Hepatocyte (in vitro differentiated cells): ENCODE data around the gene PLXNB1. TPM values are rescaled to one million over a fixed set of nuclear protein-coding genes. Genes with fewer than 3 reads are reported as not detected.

Experiments used
- DNase-seq: peaks from one replicate; pipeline ENCODE4 v3.0.0-alpha.2; 2016; ENCODE audit warnings: low spot score
- H2AFZ ChIP-seq: fragments of 200-600 bp; sonication (generic); 2 replicates; pipeline ENCODE4 v1.6.0; 2016; ENCODE audit warnings: antibody characterized with exemption, mild to moderate bottlenecking
- H3K27ac ChIP-seq: fragments of 200-600 bp; sonication (generic); 2 replicates; pipeline ENCODE4 v1.5.1; 2016; ENCODE audit warnings: mild to moderate bottlenecking
- H3K27me3 ChIP-seq: fragments of 200-600 bp; sonication (generic); 2 replicates; pipeline ENCODE4 v1.6.1; 2016
- H3K36me3 ChIP-seq: fragments of 200-600 bp; sonication (generic); replicated peaks from 2 replicates; pipeline ENCODE4 v1.5.1; 2016; ENCODE audit warnings: low read depth; ENCODE audit not compliant: insufficient read depth
- H3K4me1 ChIP-seq: fragments of 200-600 bp; sonication (generic); 2 replicates; pipeline ENCODE4 v1.5.1; 2016; ENCODE audit warnings: mild to moderate bottlenecking, moderate library complexity; ENCODE audit not compliant: insufficient read depth
- H3K4me2 ChIP-seq: fragments of 200-600 bp; sonication (generic); 2 replicates; pipeline ENCODE4 v1.6.0; 2016
- H3K4me3 ChIP-seq: fragments of 200-600 bp; sonication (generic); 2 replicates; pipeline ENCODE4 v1.5.1; 2016; ENCODE audit warnings: mild to moderate bottlenecking
- H3K79me2 ChIP-seq: fragments of 200-600 bp; sonication (generic); 2 replicates; pipeline ENCODE4 v1.6.0; 2017; ENCODE audit warnings: mild to moderate bottlenecking
- H3K9me2 ChIP-seq: fragments of 200-600 bp; sonication (generic); replicated peaks from 2 replicates; pipeline ENCODE4 v1.6.0; 2017; ENCODE audit warnings: mild to moderate bottlenecking; ENCODE audit not compliant: insufficient read depth
- H3K9me3 ChIP-seq: fragments of 200-600 bp; sonication (generic); 2 replicates; pipeline ENCODE4 v1.5.1; 2016; ENCODE audit warnings: low read depth, mild to moderate bottlenecking
- H4K20me1 ChIP-seq: fragments of 200-600 bp; sonication (generic); 2 replicates; pipeline ENCODE4 v1.6.0; 2016; ENCODE audit warnings: mild to moderate bottlenecking; ENCODE audit not compliant: insufficient read depth, poor library complexity, severe bottlenecking
- CTCF ChIP-seq: fragments of 200-600 bp; sonication (generic); IDR thresholded peaks from 2 replicates; pipeline ENCODE4 v1.5.1; 2016; ENCODE audit warnings: antibody characterized with exemption, mild to moderate bottlenecking; ENCODE audit not compliant: poor library complexity
- EZH2 ChIP-seq: fragments of 200-600 bp; sonication (generic); IDR thresholded peaks from 2 replicates; pipeline ENCODE4 v1.6.1; 2016; ENCODE audit warnings: antibody characterized with exemption, mild to moderate bottlenecking, borderline replicate concordance
- EZH2phosphoT487 ChIP-seq: fragments of 200-600 bp; sonication (generic); IDR thresholded peaks from one replicate; pipeline ENCODE4 v1.6.1; 2018; ENCODE audit warnings: antibody characterized with exemption, mild to moderate bottlenecking, low read depth, moderate library complexity; ENCODE audit not compliant: unreplicated experiment, severe bottlenecking
- WGBS: methylation state at CpG from one replicate; pipeline ENCODE4 v1.1.6; 2016; ENCODE audit warnings: low lambda C conversion rate; ENCODE audit errors: missing lambda C conversion rate; 5-methylcytosine and 5-hydroxymethylcytosine counted together
- polyA plus RNA-seq: library from polyadenylated mRNA; unstranded; fragments of >200 nt; fragmentation: Nextera tagmentation; extraction: Ambion mirVana; gene quantifications from 2 replicates; pipeline ENCODE4 v1.2.1, GENCODE V29; 2016
- total RNA-seq: library from RNA; depleted of rRNA; stranded (reverse); fragments of >200 nt; gene quantifications from 2 replicates; pipeline ENCODE4 v1.2.3, GENCODE V29; 2014

Gene PLXNB1
- total and polyA plus RNA-seq, 2 experiments from 2014 or later, result 71.3 to 74.5 TPM

GRCh38 chr3:48411606-48412374, 18.1 kb downstream of the PLXNB1 start:
- no peaks in the 10 kb centered on the region for H3K36me3 ChIP-seq
- no peaks in the 10 kb centered on the region for H3K9me3 ChIP-seq
- H3K79me2 ChIP-seq, result no peaks in the 10 kb centered on the region
- no peak for TF ChIP-seq EZH2
- TF ChIP-seq EZH2phosphoT487, result no peak
- TF ChIP-seq CTCF, result no peak
- 94% methylated on average over 11 of the region's 11 CpGs for WGBS
- H3K4me2 ChIP-seq, result no peak overlapping the region
- H3K4me3 ChIP-seq, result no peak overlapping the region
- H3K27me3 ChIP-seq, result no peaks in the 10 kb centered on the region
- H3K4me1 ChIP-seq, result no peaks in the 10 kb centered on the region
- no peaks in the 10 kb centered on the region for H3K9me2 ChIP-seq
- H3K27ac ChIP-seq, result no peak overlapping the region
- DNase-seq, result no peak
- no peaks in the 10 kb centered on the region for H4K20me1 ChIP-seq
- no peak overlapping the region for H2AFZ ChIP-seq

GRCh38 chr3:48411041-48411588, 18.8 kb downstream of the PLXNB1 start:
- H2AFZ ChIP-seq, result no peak overlapping the region
- no peak for DNase-seq
- H3K4me1 ChIP-seq, result no peaks in the 10 kb centered on the region
- H3K79me2 ChIP-seq, result no peaks in the 10 kb centered on the region
- H3K27ac ChIP-seq, result no peak overlapping the region
- no peak overlapping the region for H3K4me3 ChIP-seq
- no peaks in the 10 kb centered on the region for H4K20me1 ChIP-seq
- no peak overlapping the region for H3K4me2 ChIP-seq
- no peaks in the 10 kb centered on the region for H3K27me3 ChIP-seq
- H3K9me2 ChIP-seq, result no peaks in the 10 kb centered on the region
- no peaks in the 10 kb centered on the region for H3K9me3 ChIP-seq
- no peak for TF ChIP-seq EZH2phosphoT487
- TF ChIP-seq EZH2, result no peak
- no peak for TF ChIP-seq CTCF
- 98% methylated on average over 9 of the region's 9 CpGs for WGBS
- H3K36me3 ChIP-seq, result no peaks in the 10 kb centered on the region

DNA sequence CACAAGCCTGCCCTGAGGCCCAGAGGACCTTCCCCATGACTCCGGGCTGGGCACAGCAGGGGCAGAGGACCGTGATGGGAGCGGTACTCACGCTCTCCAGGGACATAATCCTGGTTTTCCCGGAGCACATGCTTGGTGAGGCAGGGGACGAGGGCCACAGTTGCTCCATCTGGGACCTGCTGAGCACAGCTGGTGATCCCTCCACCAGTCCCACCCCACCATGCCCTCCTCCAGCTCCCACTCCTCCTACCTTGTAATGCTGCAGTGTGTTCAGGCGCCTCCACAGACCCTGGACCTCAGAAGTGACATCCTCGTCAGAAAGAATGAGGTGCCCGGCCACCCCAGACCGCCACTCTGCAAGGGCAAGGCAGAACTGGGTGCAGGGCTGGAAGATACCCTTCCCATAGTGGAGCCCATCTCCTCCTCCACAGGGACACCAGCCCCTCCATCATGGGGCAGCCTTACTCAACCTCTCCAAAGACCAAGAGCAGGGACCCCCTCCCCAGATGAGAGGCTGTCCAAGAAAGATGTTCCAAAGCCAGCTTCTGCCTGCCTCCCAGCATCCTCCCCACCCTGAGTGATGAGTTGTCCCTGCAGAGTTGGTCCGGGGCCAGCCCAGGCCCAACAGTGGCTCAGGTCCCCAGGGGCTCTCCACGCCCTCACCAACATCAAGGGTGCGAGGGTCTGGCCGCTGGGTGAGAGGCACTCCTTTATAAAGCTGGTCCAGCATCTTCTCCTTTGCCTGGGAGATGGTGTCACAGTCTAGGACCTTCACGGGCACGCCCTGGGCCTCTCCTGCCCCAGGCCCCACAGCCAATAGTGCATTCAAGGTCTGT, 19.5 kb downstream of the PLXNB1 start:
- no peak overlapping the region for H3K4me3 ChIP-seq
- H3K9me2 ChIP-seq, result no peaks in the 10 kb centered on the region
- no peak overlapping the region for H3K27ac ChIP-seq
- H3K9me3 ChIP-seq, result no peaks in the 10 kb centered on the region
- H3K4me2 ChIP-seq, result no peak overlapping the region
- no peaks in the 10 kb centered on the region for H3K79me2 ChIP-seq
- 99% methylated on average over 14 of the region's 16 CpGs for WGBS
- H2AFZ ChIP-seq, result no peak overlapping the region
- no peaks in the 10 kb centered on the region for H4K20me1 ChIP-seq
- TF ChIP-seq EZH2 (no peak), CTCF (no peak), EZH2phosphoT487 (no peak)
- H3K36me3 ChIP-seq, result no peaks in the 10 kb centered on the region
- no peaks in the 10 kb centered on the region for H3K4me1 ChIP-seq
- no peak for DNase-seq
- no peaks in the 10 kb centered on the region for H3K27me3 ChIP-seq
